ENCODE measurements around the gene SHROOM3.

DNA sequence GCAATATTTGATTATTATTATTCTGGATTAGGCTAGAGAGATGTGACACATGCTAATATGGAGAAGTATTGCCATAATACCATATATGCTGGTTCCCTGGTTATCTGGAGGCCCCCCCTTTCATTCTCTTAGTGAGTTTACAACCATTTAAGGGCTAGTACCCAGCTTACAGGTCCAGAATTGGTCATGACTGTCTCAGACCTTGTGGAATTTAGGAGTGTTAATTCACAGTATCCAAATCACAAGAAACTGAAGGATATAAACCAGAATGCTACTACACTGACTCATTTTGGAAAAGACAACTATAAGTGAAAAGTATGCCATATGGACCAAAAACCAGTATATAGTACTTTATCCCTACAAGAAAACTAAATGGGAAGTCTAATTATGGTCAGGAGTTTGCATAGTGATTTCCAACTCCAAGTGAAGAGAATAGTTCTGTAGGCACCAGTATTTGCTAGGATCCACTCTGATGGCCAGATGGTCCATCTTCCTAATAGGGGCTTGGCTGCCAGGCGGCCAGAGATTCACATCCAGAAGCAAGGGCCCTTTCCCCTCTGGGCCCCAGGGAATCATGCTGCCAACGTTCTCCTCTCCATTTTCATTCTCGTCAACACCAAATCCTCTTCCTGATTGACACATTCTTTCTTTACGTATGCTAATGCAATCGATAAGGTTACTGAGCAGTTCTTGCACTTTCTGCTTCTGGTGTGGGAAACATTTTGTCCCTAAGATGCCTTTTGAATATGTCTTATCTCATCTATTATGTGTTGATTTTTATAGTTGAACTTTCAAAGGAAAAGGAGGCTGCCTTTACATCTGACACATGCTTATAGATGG, 123.6 kb downstream of the SHROOM3 start:
- TF ChIP-seq GATA2 (IDR thresholded peaks at IDR 0.05; ENCODE audit: low read depth, low read length) (no peak), GATA3 (IDR thresholded peaks at IDR 0.05; ENCODE audit: low read depth, low read length) (no peak)

Measured in SH-SY5Y (cell line).